Endothelial cell of umbilical vein (primary cell): ENCODE data around the gene LRSAM1. TPM values are rescaled to one million over a fixed set of nuclear protein-coding genes. Genes with fewer than 3 reads are reported as not detected.
A peak's percentile ranks its signal among the peaks of the same experiment; 100 is the strongest.

Experiments
- BruUV-seq: library from RNA; stranded (reverse); fragments of 400-500 nt; replicated peaks from 2 replicates; lab custom pipeline; 2021; lab: Mats Ljungman, UMichigan
- CTCF ChIA-PET: fragments of 300-600, 350-600 bp; sonication (Branson Sonifier 250); formaldehyde crosslinking; loops from one replicate; lab custom pipeline; 2021; ENCODE audit warnings: antibody characterized with exemption, inconsistent platforms; lab: Charles Lee
- POLR2A ChIA-PET: fragments of 300-600, 350-600 bp; sonication (Branson Sonifier 250); formaldehyde crosslinking; loops from one replicate; lab custom pipeline; 2021; ENCODE audit warnings: antibody characterized with exemption, inconsistent platforms; lab: Charles Lee
- DNase-seq: peaks from one replicate; pipeline ENCODE4 v3.0.0-alpha.2; 2011; ENCODE audit warnings: low read depth, low spot score
- FAIRE-seq: peaks from 2 replicates; lab custom pipeline; 2011; peaks lifted over from hg19 to GRCh38; lab: Jason Lieb, UNC
- H2AFZ ChIP-seq: 2 replicates; pipeline ENCODE4 v1.6.0; 2012; ENCODE audit warnings: low read depth, low read length, control low read depth, inconsistent platforms
- H3K27ac ChIP-seq: 2 replicates; pipeline ENCODE4 v1.5.1; 2011; ENCODE audit warnings: low read depth, mild to moderate bottlenecking, control low read depth, low read length, moderate library complexity; ENCODE audit not compliant: insufficient read depth
- H3K27me3 ChIP-seq, 2 experiments: 2 replicates each; pipeline versions ENCODE4 v1.6.0 to v1.6.1; 2011; ENCODE audit warnings: low read length in 2 of 2, mixed read lengths in 1 of 2; ENCODE audit not compliant: control insufficient read depth in 2 of 2, insufficient read depth in 2 of 2
- H3K36me3 ChIP-seq, 2 experiments: 2 replicates in 1 of 2; 3 replicates in 1 of 2; pipeline ENCODE4 v1.5.1; 2011; ENCODE audit warnings: low read length in 2 of 2, mild to moderate bottlenecking in 1 of 2, moderate library complexity in 1 of 2; ENCODE audit not compliant: control insufficient read depth in 2 of 2, insufficient read depth in 2 of 2; ENCODE audit errors: extremely low read depth in 1 of 2
- H3K4me1 ChIP-seq: 3 replicates; pipeline ENCODE4 v1.5.1; 2011; ENCODE audit warnings: mild to moderate bottlenecking, low read length; ENCODE audit not compliant: control insufficient read depth, insufficient read depth; ENCODE audit errors: extremely low read depth
- H3K4me2 ChIP-seq: 2 replicates; pipeline ENCODE4 v1.6.1; 2011; ENCODE audit warnings: low read length, control low read depth, mixed read lengths; ENCODE audit not compliant: insufficient read depth
- H3K4me3 ChIP-seq, 3 experiments: fragments of 200-600 bp in 1 of 3; sonication (generic), shearing (Covaris generic) in 1 of 3; replicated peaks in 1 of 3; 2 replicates each; pipeline ENCODE4 v1.5.1; 2011 to 2016; ENCODE audit warnings: control low read depth in 3 of 3, low read length in 3 of 3, mild to moderate bottlenecking in 2 of 3, inconsistent platforms in 1 of 3, low read depth in 1 of 3, moderate library complexity in 1 of 3; ENCODE audit not compliant: insufficient read depth in 1 of 3
- H3K79me2 ChIP-seq: 2 replicates; pipeline ENCODE4 v1.6.0; 2012; ENCODE audit warnings: low read length, inconsistent platforms; ENCODE audit not compliant: control insufficient read depth, insufficient read depth
- H3K9ac ChIP-seq: replicated peaks from 2 replicates; pipeline ENCODE3; 2011; ENCODE audit warnings: low read length, control low read depth; ENCODE audit not compliant: insufficient read depth; ENCODE audit errors: extremely low read depth
- H3K9me1 ChIP-seq: replicated peaks from 3 replicates; pipeline ENCODE4 v1.6.0; 2011; ENCODE audit warnings: mild to moderate bottlenecking, low read length; ENCODE audit not compliant: control insufficient read depth, insufficient read depth; ENCODE audit errors: extremely low read depth
- H3K9me3 ChIP-seq: replicated peaks from 2 replicates; pipeline ENCODE4 v1.5.1; 2012; ENCODE audit warnings: low read length, inconsistent platforms; ENCODE audit not compliant: control insufficient read depth, insufficient read depth
- H4K20me1 ChIP-seq: replicated peaks from 2 replicates; pipeline ENCODE3; 2011; ENCODE audit warnings: mild to moderate bottlenecking, low read length; ENCODE audit not compliant: control insufficient read depth, insufficient read depth; ENCODE audit errors: extremely low read depth
- CTCF ChIP-seq, 2 donors: IDR thresholded peaks; 1 replicate in 1 of 2; 2 replicates in 1 of 2; pipeline ENCODE4 v1.5.1; 2011; ENCODE audit warnings: low read length in 2 of 2, mild to moderate bottlenecking in 2 of 2, moderate library complexity in 2 of 2, control low read depth in 1 of 2, inconsistent platforms in 1 of 2, low read depth in 1 of 2; ENCODE audit not compliant: insufficient read depth in 1 of 2; ENCODE audit errors: extremely low read depth in 1 of 2
- FOS ChIP-seq: IDR thresholded peaks from 2 replicates; pipeline ENCODE4 v1.6.1; 2011; ENCODE audit warnings: mild to moderate bottlenecking, low read length, moderate library complexity, borderline replicate concordance; ENCODE audit not compliant: insufficient read depth
- MYC ChIP-seq: IDR thresholded peaks from one replicate; pipeline ENCODE4 v1.6.1; 2011; ENCODE audit warnings: mild to moderate bottlenecking, low read depth, low read length
- dilution Hi-C: fragments of 300-500 bp; cut with MboI; formaldehyde crosslinking; loops from one replicate; pipeline ENCODE4 v1.15.0; 2019; ENCODE audit warnings: low sequenced_read_pairs; ENCODE audit not compliant: extremely low pct_ligation_motif_present
- intact Hi-C: fragments of 100-400 bp; cut with micrococcal nuclease; formaldehyde crosslinking; loops from one replicate; pipeline ENCODE4 v1.10.0; 2022
- polyA plus RNA-seq, 4 experiments: library from polyadenylated mRNA; depleted of rRNA in 3 of 4; stranded (reverse) in 3 of 4; unstranded in 1 of 4; fragments of >200 nt; gene quantifications; 2 replicates each; pipeline versions ENCODE4 v1.2.1 to v1.2.3, GENCODE V29; 2011 to 2012; ENCODE audit warnings: missing spikeins in 1 of 4
- total RNA-seq: library from RNA; stranded (reverse); gene quantifications from 2 replicates; pipeline ENCODE4 v1.2.3, GENCODE V29; 2021

The LRSAM1 gene
- total and polyA plus RNA-seq, 2 donors (not counting 3 experiments of a cell fraction or from before 2014, with no cell fraction given): 10.8 to 18.9 TPM

DNA sequence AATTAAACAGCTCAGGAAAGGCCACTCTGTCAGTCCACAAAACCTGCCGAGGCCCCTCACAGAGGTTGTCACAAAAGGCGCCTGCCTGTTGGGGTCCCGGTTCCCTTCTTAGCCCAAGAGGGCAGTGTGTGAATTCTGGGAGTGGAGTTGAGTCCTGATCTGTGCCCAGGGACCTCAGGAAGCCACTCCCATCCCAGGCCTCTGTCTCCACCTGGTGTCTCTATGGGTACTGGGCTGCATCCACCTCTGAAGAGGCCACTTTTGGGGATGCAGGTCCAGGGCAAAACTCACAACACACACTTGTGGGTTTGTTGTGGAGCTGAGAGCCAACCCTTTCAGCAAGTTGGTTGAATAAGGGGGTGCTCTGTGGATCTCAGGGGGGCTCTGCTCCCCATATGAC, 86.5 kb downstream of the LRSAM1 start:
- ChIA-PET POLR2A (no interaction called here), CTCF (interaction anchor here (0.9 to 4.2 kb wide), 7 partner anchors 10 to 30 kb away, joined by 3 to 25 read pairs (median 9); no protein-coding TSS in a partner anchor)
- Histone ChIP-seq H3K36me3 (peaks cover 0 to 5% of the 10 kb centered on the region in 2 experiments), H3K27ac (no peak overlapping the region), H3K9me3 (no peaks in the 10 kb centered on the region), H3K4me2 (no peak overlapping the region), H2AFZ (no peak overlapping the region), H3K4me3 (no peak overlapping the region), H3K79me2 (peaks cover 91% of the 10 kb centered on the region), H4K20me1 (no peaks in the 10 kb centered on the region), H3K27me3 (no peaks in the 10 kb centered on the region), H3K9ac (no peak overlapping the region), H3K4me1 (peaks cover 31% of the 10 kb centered on the region), H3K9me1 (no peaks in the 10 kb centered on the region)
- no peak for FAIRE-seq
- intact Hi-C loops: loop anchor here (2.0 kb wide), 1 partner anchor 33 kb away; no protein-coding TSS in a partner anchor
- BruUV-seq: no TSS peak
- no peak for DNase-seq
- TF ChIP-seq FOS (no peak), MYC (no peak), CTCF (IDR thresholded peaks at IDR 0.05; ENCODE audit: extremely low read depth in 1 of 2, insufficient read depth in 1 of 2, low read depth in 1 of 2, low read length in 2 of 2) (peak in 1 of 2 donors; percentile 24)
- dilution Hi-C loops: no loop called here

GRCh38 chr9:127538849-127539258, 87.5 kb downstream of the LRSAM1 start:
- TF ChIP-seq CTCF (IDR thresholded peaks at IDR 0.05; ENCODE audit: extremely low read depth in 1 of 2, insufficient read depth in 1 of 2, low read depth in 1 of 2, low read length in 2 of 2): no peak
- BruUV-seq: no TSS peak
- no peak overlapping the region for H2AFZ ChIP-seq
- H3K27me3 ChIP-seq: no peaks in the 10 kb centered on the region
- H3K4me1 ChIP-seq: peaks cover 39% of the 10 kb centered on the region
- no peaks in the 10 kb centered on the region for H3K9me1 ChIP-seq
- H3K27ac ChIP-seq: peak overlapping the region; percentile 68
- POLR2A ChIA-PET: no interaction called here
- peaks cover 96% of the 10 kb centered on the region for H3K79me2 ChIP-seq
- no peak for FAIRE-seq
- intact Hi-C loops (loop anchor here (1.0 to 2.0 kb wide), 2 partner anchors 34 to 47 kb away; no protein-coding TSS in a partner anchor), dilution Hi-C loops (no loop called here)
- peaks cover 0 to 5% of the 10 kb centered on the region in 2 experiments for H3K36me3 ChIP-seq
- H3K9me3 ChIP-seq: no peaks in the 10 kb centered on the region
- H3K4me3 ChIP-seq: no peak overlapping the region
- CTCF ChIA-PET: interaction anchor here (1.1 to 3.2 kb wide), 10 partner anchors 10 to 50 kb away, joined by 3 to 24 read pairs (median 10); no protein-coding TSS in a partner anchor
- H3K4me2 ChIP-seq: no peak overlapping the region
- H4K20me1 ChIP-seq: no peaks in the 10 kb centered on the region
- no peak overlapping the region for H3K9ac ChIP-seq
- no peak for DNase-seq
